Tibial nerve (tissue), 4 donors: ENCODE measurements around the gene SRGAP3.

Source experiments
- EP300 ChIP-seq, 2 donors: sonication (generic); formaldehyde crosslinking; IDR thresholded peaks; one replicate each; pipeline ENCODE4 v1.6.1; 2017; ENCODE audit warnings: antibody characterized with exemption in 2 of 2, mild to moderate bottlenecking in 1 of 2
- POLR2A ChIP-seq, 2 donors: fragments of 450-650 bp; IDR thresholded peaks; one replicate each; pipeline ENCODE4 v1.6.1; 2017; ENCODE audit warnings: antibody characterized with exemption in 2 of 2, mild to moderate bottlenecking in 2 of 2, moderate library complexity in 2 of 2
- TF ChIP-seq, protein P1 (sequence below), 5 experiments: fragments of 200-600 bp in 3 of 5; fragments of 450-650 bp in 2 of 5; sonication (generic) in 3 of 5; IDR thresholded peaks; one replicate each; pipeline ENCODE4 v1.5.1; 2016 to 2019; ENCODE audit warnings: antibody characterized with exemption in 5 of 5, mild to moderate bottlenecking in 3 of 5, moderate library complexity in 2 of 5

DNA sequence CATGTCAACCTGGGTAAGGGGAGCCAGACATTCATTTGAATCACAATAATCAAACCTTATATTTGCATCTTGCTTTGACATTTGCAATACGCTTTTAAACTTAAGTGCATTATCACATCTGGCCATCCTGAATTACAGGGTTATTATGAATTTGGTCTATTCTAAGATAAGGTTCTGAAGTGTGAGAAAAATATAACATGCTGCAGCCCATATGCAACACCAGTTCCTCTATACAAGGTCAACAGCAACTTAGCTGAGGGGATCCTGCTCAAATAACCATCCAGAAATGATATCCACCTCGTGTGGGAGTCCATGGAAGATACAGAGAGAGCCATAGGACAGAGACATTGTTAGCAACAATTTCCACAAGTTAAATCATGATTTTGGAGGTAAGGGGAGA, 213.5 kb downstream of the SRGAP3 start:
- TF ChIP-seq, protein P1, sequence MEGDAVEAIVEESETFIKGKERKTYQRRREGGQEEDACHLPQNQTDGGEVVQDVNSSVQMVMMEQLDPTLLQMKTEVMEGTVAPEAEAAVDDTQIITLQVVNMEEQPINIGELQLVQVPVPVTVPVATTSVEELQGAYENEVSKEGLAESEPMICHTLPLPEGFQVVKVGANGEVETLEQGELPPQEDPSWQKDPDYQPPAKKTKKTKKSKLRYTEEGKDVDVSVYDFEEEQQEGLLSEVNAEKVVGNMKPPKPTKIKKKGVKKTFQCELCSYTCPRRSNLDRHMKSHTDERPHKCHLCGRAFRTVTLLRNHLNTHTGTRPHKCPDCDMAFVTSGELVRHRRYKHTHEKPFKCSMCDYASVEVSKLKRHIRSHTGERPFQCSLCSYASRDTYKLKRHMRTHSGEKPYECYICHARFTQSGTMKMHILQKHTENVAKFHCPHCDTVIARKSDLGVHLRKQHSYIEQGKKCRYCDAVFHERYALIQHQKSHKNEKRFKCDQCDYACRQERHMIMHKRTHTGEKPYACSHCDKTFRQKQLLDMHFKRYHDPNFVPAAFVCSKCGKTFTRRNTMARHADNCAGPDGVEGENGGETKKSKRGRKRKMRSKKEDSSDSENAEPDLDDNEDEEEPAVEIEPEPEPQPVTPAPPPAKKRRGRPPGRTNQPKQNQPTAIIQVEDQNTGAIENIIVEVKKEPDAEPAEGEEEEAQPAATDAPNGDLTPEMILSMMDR (IDR thresholded peaks at IDR 0.05), result no peak
- no peak for TF ChIP-seq POLR2A (IDR thresholded peaks at IDR 0.05)
- TF ChIP-seq EP300 (IDR thresholded peaks at IDR 0.05), result no peak
